ENCODE results near the gene ANKZF1.

Gene ANKZF1

GRCh38 chr2:219282943-219283581 lies 53.5 kb downstream of the ANKZF1 start:
- Histone ChIP-seq H3K27me3 (no peaks in the 10 kb centered on the region), H3K9me3 (no peaks in the 10 kb centered on the region), H3K4me3 (ENCODE audit: low read depth, low read length) (no peak overlapping the region), H3K4me1 (peaks cover 9% of the 10 kb centered on the region), H3K36me3 (no peaks in the 10 kb centered on the region; the same call in 1 of the 2 replicates)
- no peak for DNase-seq
- TF ChIP-seq, protein P1, sequence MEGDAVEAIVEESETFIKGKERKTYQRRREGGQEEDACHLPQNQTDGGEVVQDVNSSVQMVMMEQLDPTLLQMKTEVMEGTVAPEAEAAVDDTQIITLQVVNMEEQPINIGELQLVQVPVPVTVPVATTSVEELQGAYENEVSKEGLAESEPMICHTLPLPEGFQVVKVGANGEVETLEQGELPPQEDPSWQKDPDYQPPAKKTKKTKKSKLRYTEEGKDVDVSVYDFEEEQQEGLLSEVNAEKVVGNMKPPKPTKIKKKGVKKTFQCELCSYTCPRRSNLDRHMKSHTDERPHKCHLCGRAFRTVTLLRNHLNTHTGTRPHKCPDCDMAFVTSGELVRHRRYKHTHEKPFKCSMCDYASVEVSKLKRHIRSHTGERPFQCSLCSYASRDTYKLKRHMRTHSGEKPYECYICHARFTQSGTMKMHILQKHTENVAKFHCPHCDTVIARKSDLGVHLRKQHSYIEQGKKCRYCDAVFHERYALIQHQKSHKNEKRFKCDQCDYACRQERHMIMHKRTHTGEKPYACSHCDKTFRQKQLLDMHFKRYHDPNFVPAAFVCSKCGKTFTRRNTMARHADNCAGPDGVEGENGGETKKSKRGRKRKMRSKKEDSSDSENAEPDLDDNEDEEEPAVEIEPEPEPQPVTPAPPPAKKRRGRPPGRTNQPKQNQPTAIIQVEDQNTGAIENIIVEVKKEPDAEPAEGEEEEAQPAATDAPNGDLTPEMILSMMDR (IDR thresholded peaks at IDR 0.05; ENCODE audit: low read depth, low read length), result no peak

GRCh38 chr2:219284501-219285372 lies 55.1 kb downstream of the ANKZF1 start:
- no peak overlapping the region for H3K4me3 ChIP-seq (ENCODE audit: low read depth, low read length)
- TF ChIP-seq, protein P1 (IDR thresholded peaks at IDR 0.05; ENCODE audit: low read depth, low read length), result no peak
- no peak for DNase-seq
- H3K9me3 ChIP-seq, result no peaks in the 10 kb centered on the region
- H3K4me1 ChIP-seq, result peaks cover 5% of the 10 kb centered on the region; the same call in 1 of the 2 replicates
- no peaks in the 10 kb centered on the region for H3K27me3 ChIP-seq
- peaks cover 4% of the 10 kb centered on the region for H3K36me3 ChIP-seq

- no peak for DNase-seq
- Histone ChIP-seq H3K4me3 (ENCODE audit: low read depth, low read length) (no peak overlapping the region), H3K4me1 (peaks cover 5% of the 10 kb centered on the region; the same call in 1 of the 2 replicates), H3K9me3 (no peaks in the 10 kb centered on the region), H3K27me3 (no peaks in the 10 kb centered on the region), H3K36me3 (peaks cover 4% of the 10 kb centered on the region)
- TF ChIP-seq, protein P1 (IDR thresholded peaks at IDR 0.05; ENCODE audit: low read depth, low read length), result no peak
Observed at GRCh38 chr2:219285373-219285735, 55.7 kb downstream of the ANKZF1 start.

DNA sequence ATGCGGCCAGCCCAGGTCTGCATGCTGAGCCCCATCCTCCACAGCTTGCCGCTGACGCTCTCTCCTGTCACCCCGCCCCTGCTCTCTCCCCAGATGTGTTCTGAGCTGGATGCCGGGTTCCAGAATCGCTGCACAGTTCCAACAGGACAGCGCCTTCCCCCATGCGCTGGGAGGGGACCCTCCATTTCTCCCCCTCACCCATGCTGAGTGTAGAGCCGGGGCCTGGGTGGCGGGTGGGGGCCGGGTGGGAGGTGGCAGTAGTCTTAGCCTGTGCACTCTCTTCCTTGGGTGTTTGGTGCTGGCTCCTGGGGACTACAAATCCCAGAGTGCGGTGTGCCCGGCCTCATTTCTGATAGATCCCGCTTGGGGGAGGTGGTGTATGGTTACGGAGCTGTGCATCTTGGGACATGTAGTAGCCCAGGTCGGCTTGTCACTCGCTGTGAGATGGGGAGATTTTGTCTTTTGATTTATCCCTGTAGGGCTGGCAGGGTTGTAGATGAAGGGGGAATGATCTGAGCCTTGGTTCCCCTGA lies 56.4 kb downstream of the ANKZF1 start:
- H3K36me3 ChIP-seq, result peaks cover 4% of the 10 kb centered on the region
- no peak overlapping the region for H3K4me3 ChIP-seq (ENCODE audit: low read depth, low read length)
- TF ChIP-seq, protein P1 (IDR thresholded peaks at IDR 0.05; ENCODE audit: low read depth, low read length), result no peak
- DNase-seq, result peak; percentile 55
- H3K27me3 ChIP-seq, result no peaks in the 10 kb centered on the region
- no peaks in the 10 kb centered on the region for H3K9me3 ChIP-seq
- peaks cover 5% of the 10 kb centered on the region; the same call in 1 of the 2 replicates for H3K4me1 ChIP-seq

All from BE2C (cell line).